UCSD-AML1 (cell line): ENCODE data around the gene PSMA6.
"Not testable (repeated sequence)": the region's sequence is repeated elsewhere in the genome, so short reads cannot be mapped to it uniquely, and the experiment has no call there.

Experiments used
- DNase-seq: peaks from one replicate; lab custom pipeline; 2025; ENCODE audit not compliant: unreplicated experiment; lab: John Stamatoyannopoulos, UW

Gene PSMA6

DNA sequence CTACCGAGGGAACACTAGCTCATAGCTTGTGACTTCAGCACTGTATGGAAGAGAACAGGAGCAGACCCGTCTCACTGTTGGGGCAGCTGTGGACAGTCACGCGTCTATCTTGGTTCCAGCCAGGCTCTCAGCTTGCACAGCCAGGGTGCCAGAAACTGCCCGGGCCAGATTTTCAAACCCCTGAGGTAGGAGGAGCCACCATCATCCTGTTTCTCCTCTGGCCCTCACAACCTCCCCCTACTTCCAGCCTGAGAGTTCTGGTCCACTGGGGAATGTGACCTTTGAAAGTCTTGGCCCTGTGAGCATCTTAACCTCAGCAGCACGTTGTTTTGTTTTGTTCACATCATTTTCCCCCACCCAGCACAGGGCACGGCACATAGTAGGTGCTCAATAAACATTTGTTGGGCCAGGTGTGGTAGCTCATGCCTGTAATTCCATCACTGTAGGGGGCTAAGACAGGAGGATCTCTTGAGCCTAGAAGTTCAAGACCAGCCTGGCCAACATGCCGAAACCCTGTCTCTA is 50.4 kb downstream of the PSMA6 start:
- DNase-seq, result no peak

DNA sequence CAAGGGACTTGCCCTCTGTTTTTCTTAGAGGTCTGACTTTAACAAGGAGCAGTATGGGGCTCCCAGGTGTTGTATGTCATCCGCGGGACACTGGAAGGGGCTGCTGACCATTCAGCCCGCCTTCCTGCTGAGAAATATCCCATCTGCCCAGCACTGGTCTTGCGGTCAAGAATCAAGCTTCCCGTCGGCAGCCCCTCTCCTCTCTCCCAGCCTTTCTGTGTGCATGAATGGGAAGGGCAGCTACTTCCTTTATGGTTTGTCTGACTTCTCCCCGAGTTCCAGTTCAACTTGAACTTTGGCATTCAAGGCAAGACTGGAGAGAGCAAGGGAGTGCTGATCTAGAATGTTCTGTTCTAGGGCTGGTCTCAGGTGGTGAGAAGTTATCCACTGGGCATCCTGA is 51.5 kb downstream of the PSMA6 start:
- no peak for DNase-seq

DNA sequence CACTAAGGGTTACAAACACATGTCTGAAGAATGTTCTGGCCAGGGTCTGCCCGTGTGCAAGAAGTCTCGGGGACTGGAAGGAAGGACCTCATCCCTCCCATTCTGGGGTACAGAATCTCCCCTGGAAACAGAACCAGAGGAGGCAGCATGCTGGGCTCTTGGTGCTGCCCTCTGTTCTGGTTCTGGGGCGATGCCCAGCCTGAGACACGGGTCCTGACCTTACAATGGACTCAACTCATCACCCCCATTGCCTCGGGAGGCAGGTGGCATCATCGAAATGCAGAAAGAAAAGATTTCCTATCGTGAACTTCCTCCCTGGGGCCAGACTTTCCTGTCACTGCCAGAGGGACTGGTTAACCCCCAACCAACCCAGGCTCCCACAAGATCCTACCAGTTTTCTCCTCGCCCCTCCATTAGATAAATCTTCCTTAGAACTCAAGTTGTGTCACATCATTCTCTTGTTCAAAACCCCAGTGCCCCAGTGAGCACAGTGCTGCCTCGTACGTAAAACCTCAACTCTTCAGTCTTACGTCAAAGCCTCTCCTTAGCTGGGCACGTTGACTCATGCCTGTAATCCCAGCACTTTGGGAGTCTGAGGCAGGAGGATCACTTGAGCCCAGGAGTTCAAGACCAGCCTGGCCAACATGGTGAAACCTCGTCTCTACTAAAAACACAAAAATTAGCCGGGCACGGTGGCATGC is 52.1 kb downstream of the PSMA6 start:
- no peak for DNase-seq

DNA sequence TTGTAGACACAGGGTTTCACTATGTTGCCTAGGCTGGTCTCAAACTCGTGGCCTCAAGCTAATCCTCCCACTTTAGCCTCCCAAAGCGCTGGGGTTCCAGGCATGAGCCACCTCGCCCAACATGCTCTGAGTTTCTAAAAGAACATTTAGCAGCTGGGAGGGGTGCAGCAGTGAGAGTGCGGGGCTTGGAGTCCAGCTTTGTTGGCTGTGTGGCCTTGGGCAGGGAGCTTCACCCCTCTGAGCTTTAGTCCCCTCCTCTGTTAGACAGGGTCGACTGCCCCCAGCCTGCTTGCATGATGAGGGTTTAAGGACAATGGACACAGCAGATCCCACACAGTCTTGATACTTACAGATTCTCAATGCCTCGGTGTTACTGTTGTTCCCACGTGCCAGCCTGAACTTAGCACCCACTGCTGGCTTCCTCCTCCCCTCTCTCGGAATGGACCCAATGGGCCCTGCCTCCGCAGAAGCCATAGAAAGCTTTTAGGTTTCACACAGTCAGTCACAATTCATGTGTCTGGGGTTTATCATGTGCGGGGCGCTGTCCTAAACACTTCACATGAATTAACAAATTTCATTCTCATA is 54.6 kb downstream of the PSMA6 start:
- no peak for DNase-seq

DNA sequence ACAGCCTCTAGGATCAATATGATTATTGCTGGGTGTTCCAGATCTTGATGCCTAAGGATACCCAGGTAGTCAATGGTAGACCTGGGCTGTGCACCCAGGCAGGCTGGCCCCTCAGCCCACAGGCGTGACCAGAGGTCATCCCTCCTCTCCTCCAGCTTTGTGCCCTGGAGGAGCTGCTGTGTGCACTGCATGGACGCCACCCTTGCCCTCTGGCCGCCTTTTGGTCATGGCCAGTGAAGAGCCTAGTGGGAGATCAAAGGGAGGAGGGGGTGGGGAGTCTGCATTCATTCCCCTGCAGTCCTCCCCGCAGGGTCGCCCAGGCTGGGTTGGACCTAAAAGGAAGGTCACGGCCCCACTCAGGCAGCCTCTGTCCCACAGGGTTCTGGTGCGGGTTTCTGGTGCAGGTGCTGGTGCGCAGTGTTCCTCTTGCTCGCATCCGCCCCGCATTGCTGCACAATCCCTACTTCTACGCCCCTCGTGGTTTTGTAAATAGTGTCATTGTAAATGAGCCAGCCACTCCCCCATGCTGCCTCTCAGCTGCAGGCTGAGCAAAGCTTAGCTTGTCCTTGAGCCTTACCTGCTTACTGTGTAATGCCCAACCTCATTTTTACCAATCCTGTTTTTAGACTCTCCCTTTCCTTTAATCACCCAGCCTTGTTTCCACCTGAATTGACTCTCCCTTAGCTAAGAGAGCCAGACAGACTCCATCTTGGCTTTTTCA is 55.3 kb downstream of the PSMA6 start:
- no peak for DNase-seq

DNA sequence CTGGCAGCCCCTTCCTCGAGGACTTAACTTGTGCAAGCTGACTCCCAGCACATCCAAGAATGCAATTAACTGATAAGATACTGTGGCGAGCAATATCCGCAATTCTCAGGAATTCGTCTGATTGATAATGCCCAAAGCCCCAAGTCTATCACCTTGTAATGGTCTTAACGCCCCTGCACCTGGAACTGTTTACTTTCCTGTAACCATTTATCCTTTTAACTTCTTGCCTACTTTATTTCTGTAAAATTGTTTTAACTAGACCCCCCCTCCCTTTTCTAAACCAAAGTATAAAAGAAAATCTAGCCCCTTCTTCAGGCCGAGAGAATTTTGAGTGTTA is 55.8 kb downstream of the PSMA6 start:
- DNase-seq, result not testable (repeated sequence)

DNA sequence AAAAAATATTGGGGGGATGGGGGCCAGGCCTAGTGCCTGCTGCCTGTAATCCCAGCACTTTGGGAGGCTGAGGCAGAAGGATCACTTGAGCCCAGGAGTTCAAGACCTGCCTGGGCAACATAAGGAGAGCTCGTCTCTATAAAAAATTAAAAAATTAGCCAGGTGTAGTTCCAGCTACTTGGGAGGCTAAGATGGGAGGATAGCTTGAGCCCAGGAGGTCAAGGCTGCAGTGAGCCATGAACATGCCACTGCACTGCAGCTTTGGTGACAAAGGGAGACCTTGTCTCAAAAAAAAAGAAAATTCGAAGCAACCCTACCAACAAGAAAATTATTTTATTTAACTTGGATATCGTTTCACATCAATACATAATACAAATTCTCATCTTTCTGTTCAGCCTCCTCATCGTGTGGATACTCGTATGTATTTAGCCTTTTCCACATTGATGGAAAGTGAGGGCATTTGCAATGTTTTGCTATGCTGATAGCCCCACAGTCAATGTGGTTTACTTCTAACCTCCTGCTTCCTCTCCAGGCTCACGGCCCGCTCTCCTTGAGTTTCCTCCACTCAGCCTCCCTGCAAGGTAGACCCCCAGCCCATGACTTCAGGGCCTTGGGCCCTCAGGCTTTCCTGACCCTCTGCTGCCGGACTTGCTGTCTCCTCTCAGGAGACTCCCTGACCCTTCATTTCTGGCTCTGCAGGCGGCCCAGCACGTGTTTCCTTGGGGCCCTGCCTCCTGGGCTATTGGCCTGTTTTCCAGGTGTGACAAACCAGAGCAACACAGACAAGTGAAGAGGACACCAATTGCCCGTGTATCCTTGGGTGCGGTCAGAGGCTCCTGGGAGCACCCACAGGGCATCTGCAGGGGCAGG is 57.5 kb downstream of the PSMA6 start:
- DNase-seq, result no peak

DNA sequence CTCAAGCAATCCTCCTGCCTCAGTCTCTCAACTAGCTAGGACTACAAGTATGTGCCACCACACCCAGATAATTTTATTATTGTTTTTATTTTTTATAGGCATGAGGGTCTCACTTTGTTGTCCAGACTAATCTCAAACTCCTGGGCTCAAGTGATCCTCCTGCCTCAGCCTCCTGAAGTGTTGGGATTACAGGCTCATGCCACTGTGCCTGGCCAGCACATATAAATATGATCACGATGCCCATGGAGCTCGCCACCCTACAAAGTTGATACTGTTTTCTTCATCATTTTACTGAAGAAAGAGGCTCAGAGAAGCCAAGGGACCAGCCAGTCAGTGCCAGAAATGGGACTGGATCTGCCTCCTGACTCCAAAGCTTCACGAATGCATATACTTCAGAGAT is 59.3 kb downstream of the PSMA6 start:
- DNase-seq, result no peak

DNA sequence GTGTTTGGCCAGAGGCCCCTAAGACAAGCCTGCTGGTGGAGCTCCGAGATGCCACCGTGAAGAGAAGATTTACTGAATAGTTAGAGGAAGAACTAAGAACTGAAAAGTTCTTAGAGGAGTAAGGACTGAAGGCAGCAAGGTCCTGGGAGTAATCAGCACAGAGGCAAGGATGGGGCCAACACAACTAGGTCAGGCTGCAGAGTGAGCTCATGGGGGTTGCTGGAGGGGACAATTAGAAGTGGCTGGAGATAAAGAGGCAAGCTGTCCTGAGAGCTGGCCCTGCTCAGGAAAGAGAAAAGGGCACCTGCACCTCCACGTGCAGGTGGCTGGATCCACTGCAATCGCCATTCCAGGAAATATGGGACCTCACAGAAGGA is 59.7 kb downstream of the PSMA6 start:
- DNase-seq, result no peak

DNA sequence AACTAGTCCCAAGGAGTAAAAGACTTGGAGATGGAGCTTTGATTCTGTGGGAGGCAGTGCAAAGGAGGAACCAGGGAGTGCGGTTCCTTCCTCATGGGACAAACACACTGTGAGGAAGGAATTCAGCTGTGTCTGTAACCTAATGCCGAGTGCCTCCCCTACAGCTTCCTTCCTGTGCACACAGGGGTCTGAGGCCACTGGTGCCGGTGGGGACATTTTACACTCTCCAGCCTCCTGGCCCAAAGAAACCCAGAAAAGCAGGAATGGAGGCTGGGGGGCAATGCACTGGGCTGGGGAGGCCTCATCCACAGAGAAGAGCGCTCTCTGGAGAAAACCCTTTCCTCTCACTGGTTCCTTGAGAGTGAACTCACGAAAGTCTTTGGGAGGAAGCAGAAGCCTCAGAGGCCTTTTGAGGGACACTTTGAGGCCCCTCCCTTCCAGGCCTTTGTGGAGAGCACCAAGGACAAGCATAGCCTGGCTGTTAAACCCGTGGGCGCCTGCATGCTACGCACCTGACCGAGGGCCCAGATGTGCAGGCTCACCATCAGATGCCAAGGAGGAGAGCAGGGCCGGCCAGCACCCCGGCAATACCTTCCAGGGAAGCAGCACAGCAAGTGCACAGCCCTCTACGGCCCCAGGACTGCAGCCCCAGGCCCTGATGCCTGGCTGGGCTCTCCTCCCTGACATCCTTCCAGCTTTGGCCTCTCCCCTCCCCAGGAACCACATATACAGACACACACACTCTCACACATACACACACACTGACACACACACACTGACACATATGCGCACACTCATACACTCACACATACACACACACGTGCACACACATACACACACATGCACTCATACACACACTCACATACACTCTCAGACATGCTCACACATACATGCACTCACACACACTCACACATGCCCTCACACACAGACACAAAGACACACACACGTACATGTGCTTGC is 60.4 kb downstream of the PSMA6 start:
- peak; percentile 77 for DNase-seq

DNA sequence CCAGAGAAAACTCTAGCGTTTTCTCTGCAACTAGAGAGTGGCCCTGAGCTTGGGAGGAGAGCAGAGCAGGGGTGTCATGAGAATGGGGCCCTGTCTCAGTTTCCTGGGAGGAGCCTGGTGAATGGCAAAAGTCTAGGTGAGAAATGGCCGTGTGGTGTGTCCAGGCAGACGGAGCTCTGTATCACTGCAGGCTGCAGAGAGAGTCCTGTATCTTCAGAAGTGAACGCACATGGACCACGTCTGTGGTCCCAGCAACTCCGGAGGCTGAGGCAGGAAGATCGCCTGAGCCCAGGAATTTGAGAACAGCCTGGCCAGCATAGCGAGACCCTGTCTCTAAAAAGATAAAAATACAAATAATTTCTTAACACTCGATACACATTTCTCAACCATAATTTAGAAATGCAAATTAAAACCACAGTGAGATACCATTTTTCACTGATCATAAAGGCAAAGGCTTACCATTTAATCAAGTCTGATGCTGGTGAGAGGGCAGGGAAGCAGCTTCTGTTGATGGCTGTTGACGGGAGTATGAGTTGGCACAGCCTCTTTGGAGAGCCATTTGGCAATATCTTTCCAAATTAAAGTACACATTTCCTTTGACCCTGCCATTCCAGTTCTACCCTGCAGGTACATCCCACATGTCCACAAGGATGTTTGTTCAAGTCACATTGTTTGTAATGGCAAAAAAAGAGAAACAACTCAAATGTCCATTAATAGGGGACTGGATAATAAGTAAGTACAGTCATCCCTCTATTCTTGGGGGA is 61.4 kb downstream of the PSMA6 start:
- no peak for DNase-seq

DNA sequence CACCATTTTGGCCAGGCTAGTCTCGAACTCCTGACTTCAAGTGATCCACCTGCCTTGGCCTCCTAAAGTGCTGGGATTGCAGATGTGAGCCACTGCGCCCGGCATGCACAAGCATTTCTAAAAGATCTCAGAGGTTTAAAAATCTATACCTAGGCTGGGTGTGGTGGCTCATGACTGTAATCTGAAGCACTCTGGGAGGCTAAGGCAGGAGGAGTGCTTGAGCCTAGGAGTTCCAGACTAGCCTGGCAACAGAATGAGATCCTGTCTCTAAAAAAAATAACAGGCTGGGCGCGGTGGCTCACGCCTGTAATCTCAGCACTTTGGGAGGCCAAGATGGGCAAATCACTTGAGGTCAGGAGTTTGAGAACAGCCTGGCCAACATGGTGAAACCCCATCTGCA is 63.1 kb downstream of the PSMA6 start:
- not testable (repeated sequence) for DNase-seq

DNA sequence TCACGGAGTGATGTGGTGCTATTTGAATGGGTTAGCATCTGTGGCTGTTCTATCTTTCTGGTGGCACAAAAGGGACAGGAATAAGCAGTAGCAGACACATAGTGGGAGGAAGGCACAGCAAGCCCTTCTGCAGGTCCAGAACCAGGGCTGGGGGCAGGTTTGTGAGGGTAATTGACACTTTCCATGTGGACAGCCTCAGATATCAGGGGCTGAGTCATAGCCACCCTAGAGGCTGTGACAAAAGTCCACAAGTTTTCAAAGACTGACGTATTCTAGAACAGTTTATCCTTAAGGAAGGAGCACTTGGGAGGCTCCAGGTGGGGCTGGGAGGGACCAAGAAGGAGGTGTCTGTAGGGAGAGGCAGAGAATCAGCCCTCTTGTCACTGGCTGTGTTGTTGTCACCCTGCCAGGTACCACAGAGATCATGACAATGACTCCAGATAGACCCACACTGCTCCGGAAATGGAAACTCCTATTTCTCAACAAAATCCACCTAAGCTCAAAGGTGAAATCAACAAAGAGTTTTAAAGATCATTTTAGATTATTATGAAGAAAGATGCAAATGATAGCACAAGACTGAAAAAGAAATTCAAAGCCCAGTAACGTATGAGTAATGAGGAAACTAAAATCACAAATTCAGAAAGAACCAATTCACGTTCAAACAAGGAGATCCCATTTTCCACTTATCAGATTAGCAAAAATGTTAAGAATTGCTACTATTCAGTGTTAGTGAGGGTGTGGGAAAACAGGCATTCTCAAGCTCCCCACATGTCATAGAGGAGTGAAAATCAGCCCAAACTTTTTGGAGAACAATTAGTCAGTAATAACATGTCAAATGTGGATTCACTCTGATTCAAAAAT is 64.0 kb downstream of the PSMA6 start:
- no peak for DNase-seq

DNA sequence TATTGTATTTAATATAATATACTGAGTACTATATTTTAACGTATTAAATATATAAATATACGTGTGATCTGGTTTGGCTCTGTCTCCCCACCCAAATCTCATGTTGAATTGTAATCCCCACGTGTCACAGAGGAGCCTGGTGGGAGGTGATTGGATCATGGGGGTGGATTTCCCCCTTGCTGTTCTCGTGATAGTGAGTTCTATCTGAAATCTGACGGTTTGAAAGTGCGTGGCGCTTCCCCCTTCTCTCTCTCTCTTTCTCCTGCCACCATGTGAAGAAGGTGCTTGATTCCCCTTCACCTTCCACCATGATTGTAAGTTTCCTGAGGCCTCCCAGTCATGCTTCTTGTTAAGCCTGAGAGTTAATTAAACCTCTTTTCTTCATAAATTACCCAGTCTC is 67.5 kb downstream of the PSMA6 start:
- not testable (repeated sequence) for DNase-seq

DNA sequence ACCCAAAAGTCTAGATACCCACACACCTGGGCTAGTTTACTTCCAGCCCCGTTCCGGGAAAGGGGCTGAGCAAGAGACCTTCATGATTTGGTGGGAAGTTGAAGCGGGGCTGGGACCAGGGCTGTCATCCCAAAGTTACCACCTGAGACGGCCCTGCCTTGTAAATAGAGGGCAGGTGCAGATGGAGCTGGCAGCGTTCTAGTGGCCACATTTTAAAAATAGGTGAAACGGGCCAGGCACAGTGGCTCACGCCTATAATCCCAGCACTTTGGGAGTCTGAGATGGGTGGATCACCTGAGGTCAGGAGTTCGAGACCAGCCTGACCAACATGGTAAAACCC is 68.9 kb downstream of the PSMA6 start:
- no peak for DNase-seq

DNA sequence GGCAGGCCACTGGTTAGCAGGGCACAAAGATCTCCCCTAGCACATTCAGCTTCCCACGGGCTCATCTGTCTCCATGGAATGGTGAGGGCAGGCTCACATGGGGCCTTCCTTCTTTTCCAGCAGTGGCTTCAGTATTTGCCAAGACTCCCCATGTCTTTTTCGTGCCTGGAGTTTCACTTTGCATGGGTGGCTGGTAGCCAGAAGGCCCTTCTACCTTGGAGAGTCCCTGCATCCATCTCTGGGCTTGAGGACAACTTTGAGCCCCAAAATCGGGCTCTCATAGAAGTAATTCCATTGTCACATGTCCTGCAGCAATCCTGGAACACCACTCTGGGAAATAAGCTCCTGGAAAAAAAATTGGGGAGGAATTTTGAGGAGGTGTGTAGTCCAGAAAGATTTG is 70.3 kb downstream of the PSMA6 start:
- no peak for DNase-seq

DNA sequence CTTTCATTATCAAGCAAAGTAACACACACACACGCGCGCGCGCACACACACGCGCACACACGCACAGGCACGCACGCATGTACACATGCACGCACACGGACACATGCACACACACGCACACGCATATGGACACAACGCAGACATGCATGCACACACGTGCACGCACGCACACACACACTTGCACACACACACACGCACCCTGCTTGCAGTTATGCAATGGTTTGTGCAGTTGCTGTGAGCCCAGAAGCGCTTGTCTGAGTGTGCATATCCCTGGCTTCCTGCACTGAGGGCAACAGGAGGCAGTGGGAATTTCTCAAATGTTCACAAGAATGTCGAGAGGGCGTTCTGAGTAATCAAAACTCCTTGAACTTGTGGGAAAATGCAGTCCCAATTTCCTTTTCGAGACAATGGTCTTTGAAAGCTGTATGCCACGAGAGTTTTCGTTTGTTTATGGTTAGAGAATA is 70.8 kb downstream of the PSMA6 start:
- no peak for DNase-seq
